Chondrocyte (in vitro differentiated cells): ENCODE results near the gene DDX39A. TPM values are rescaled to one million over a fixed set of nuclear protein-coding genes. Genes with fewer than 3 reads are reported as not detected.

Experiments used
- DNase-seq: peaks from one replicate; pipeline ENCODE4 v3.0.0; 2021; ENCODE audit warnings: mixed read lengths, low spot score
- H3K27ac Mint-ChIP-seq: one replicate; pipeline ENCODE4 v1.8.0; 2021; ENCODE audit warnings: mild to moderate bottlenecking, moderate library complexity, mixed read lengths; ENCODE audit not compliant: unreplicated experiment
- H3K27me3 Mint-ChIP-seq: 2 replicates; pipeline ENCODE4 v1.8.0; 2021; ENCODE audit warnings: low read depth, mixed read lengths
- H3K36me3 Mint-ChIP-seq: 2 replicates; pipeline ENCODE4 v1.8.0; 2021; ENCODE audit warnings: low read depth, mixed read lengths
- H3K4me1 Mint-ChIP-seq: 2 replicates; pipeline ENCODE4 v1.8.0; 2021; ENCODE audit warnings: low read depth, mild to moderate bottlenecking, mixed read lengths
- H3K4me3 Mint-ChIP-seq: one replicate; pipeline ENCODE4 v1.8.0; 2021; ENCODE audit warnings: mild to moderate bottlenecking, moderate library complexity, mixed read lengths; ENCODE audit not compliant: unreplicated experiment
- H3K9me3 Mint-ChIP-seq: 2 replicates; pipeline ENCODE4 v1.8.0; 2021; ENCODE audit warnings: low read depth, mixed read lengths
- CTCF ChIP-seq: fragments of 200-600 bp; sonication (generic); IDR thresholded peaks from 2 replicates; pipeline ENCODE4 v1.5.0; 2021; ENCODE audit warnings: antibody characterized with exemption, mild to moderate bottlenecking, moderate library complexity
- total RNA-seq: library from RNA; stranded (reverse); gene quantifications from 3 replicates; pipeline ENCODE4 v1.2.1, GENCODE V29; 2021

The DDX39A gene
- total RNA-seq, 1 donor from 2014 or later, result 51.8 TPM

GRCh38 chr19:14425696-14426138 lies 6.6 kb upstream of the DDX39A start:
- no peak for DNase-seq
- Mint-ChIP-seq H3K36me3 (no peaks in the 10 kb centered on the region), H3K27ac (no peak overlapping the region), H3K9me3 (no peaks in the 10 kb centered on the region), H3K4me1 (no peaks in the 10 kb centered on the region), H3K4me3 (no peak overlapping the region), H3K27me3 (no peaks in the 10 kb centered on the region)
- TF ChIP-seq CTCF, result no peak

- H3K36me3 Mint-ChIP-seq, result peaks cover 9% of the 10 kb centered on the region
- no peaks in the 10 kb centered on the region for H3K27me3 Mint-ChIP-seq
- no peaks in the 10 kb centered on the region for H3K9me3 Mint-ChIP-seq
- DNase-seq, result no peak
- peak overlapping the region; percentile 100 for H3K27ac Mint-ChIP-seq
- H3K4me1 Mint-ChIP-seq, result peaks cover 45% of the 10 kb centered on the region
- TF ChIP-seq CTCF, result no peak
- H3K4me3 Mint-ChIP-seq, result peak overlapping the region; percentile 100
These were observed 360 bp downstream of the DDX39A start for GRCh38 chr19:14418856-14419105.

- no peak for TF ChIP-seq CTCF
These were observed 2.3 kb downstream of the DDX39A start for GRCh38 chr19:14416817-14417231.

GRCh38 chr19:14414926-14415690 lies 4.0 kb downstream of the DDX39A start:
- DNase-seq, result no peak
- Mint-ChIP-seq H3K9me3 (no peaks in the 10 kb centered on the region), H3K4me1 (peaks cover 51% of the 10 kb centered on the region), H3K4me3 (no peak overlapping the region), H3K36me3 (peaks cover 19% of the 10 kb centered on the region), H3K27ac (peak overlapping the region; percentile 77), H3K27me3 (no peaks in the 10 kb centered on the region)
- no peak for TF ChIP-seq CTCF

More at GRCh38 chr19:14416817-14417231, 2.3 kb downstream of the DDX39A start:
- DNase-seq, result no peak
- peak overlapping the region; percentile 66 for H3K27ac Mint-ChIP-seq
- H3K9me3 Mint-ChIP-seq, result no peaks in the 10 kb centered on the region
- H3K27me3 Mint-ChIP-seq, result no peaks in the 10 kb centered on the region
- H3K4me3 Mint-ChIP-seq, result peak overlapping the region; percentile 66
- H3K36me3 Mint-ChIP-seq, result peaks cover 13% of the 10 kb centered on the region
- peaks cover 55% of the 10 kb centered on the region for H3K4me1 Mint-ChIP-seq

GRCh38 chr19:14413693-14414181 lies 5.4 kb downstream of the DDX39A start:
- Mint-ChIP-seq H3K9me3 (no peaks in the 10 kb centered on the region), H3K36me3 (peaks cover 29% of the 10 kb centered on the region), H3K4me3 (peak overlapping the region; percentile 35), H3K4me1 (peaks cover 46% of the 10 kb centered on the region), H3K27me3 (no peaks in the 10 kb centered on the region), H3K27ac (peak overlapping the region; percentile 79)
- no peak for DNase-seq
- TF ChIP-seq CTCF, result no peak
